Hepatocyte (in vitro differentiated cells): ENCODE results near the gene CAMK2N2.

ENCODE experiments used
- CTCF ChIP-seq: fragments of 200-600 bp; sonication (generic); IDR thresholded peaks from 2 replicates; pipeline ENCODE4 v1.5.1; 2016; ENCODE audit warnings: antibody characterized with exemption, mild to moderate bottlenecking; ENCODE audit not compliant: poor library complexity
- EZH2phosphoT487 ChIP-seq: fragments of 200-600 bp; sonication (generic); IDR thresholded peaks from one replicate; pipeline ENCODE4 v1.6.1; 2018; ENCODE audit warnings: antibody characterized with exemption, mild to moderate bottlenecking, low read depth, moderate library complexity; ENCODE audit not compliant: unreplicated experiment, severe bottlenecking

GRCh38 chr3:184291044-184291737 is 29.8 kb upstream of the CAMK2N2 start:
- TF ChIP-seq CTCF (no peak), EZH2phosphoT487 (no peak)
